T follicular helper cell (primary cell): ENCODE measurements around the gene XYLT1.
A peak's percentile ranks its signal among the peaks of the same experiment; 100 is the strongest.

ENCODE experiments used
- DNase-seq: peaks from one replicate; pipeline ENCODE4 v3.0.0-alpha.2; 2020; ENCODE audit warnings: low read depth

XYLT1 gene

DNA sequence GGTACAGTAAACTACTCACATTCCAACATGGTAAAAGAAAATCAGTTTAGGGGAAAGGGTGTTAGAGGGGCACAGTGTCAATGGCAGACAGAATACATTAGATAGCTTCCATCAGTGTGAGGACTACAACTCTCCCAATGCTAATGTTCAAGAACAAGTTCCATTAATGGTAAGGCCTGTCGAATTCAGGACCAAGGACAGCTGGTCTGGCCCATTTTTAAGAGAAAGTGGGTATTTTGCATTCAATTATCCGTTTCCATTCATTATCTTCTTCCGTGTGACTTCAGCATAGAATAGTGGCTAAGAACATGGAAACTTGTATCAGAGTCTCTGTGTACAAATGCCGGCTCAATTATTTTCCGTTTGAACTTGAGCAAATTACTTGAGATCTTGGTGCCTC lies 98.4 kb downstream of the XYLT1 start:
- DNase-seq, result no peak

DNA sequence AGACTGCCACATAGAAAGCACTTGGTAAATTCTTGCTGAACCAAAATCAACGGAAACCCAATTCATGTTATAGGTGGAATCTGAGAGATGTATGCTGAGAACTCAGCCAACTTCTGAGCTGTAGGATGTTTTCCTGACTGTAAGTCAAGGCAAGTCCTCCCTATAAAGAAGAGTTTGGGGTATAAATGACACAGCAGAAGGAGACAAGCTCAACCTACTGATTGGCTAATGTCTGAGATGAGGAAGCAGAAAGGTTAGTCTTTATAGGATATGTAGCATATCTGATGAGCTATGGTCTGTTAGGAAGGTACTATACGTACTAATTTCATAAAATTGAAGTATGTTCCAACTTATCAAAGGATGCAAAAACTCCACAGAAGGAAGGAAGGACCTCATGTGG lies 99.5 kb downstream of the XYLT1 start:
- no peak for DNase-seq

DNA sequence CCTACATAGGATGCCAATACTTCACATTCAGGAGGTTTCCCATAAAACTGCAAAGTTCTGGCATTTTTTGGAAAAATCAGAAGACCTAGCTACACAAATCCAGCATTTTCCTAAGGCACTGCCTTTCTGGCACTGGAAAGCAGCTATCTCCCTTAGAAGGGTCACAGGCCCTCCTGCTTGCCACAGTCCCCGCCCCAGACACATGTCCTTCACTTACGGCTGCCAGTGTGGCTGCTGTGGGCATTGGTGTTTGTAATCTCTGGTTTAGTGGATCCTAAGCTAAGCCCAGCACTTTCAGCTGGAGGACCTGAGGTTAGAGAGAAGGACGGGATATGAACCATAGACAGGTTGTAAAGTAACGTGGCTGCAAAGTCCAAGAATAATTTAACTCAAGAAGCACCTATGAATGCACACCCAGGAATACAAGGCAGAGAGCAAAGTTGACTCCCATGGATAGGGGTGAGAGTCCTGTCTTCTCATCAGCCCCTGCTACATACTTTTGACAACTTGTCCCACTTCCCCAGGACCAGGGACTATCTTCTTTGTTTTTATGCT lies 100.0 kb downstream of the XYLT1 start:
- DNase-seq, result no peak

GRCh38 chr16:17370223-17370707 lies 100.5 kb downstream of the XYLT1 start:
- no peak for DNase-seq

- peak; percentile 62 for DNase-seq
Measured at GRCh38 chr16:17369421-17370222, 101.1 kb downstream of the XYLT1 start.

GRCh38 chr16:17368951-17369350 lies 101.8 kb downstream of the XYLT1 start:
- DNase-seq, result no peak

GRCh38 chr16:17368446-17368845 lies 102.3 kb downstream of the XYLT1 start:
- DNase-seq, result no peak

GRCh38 chr16:17367923-17368322 lies 102.8 kb downstream of the XYLT1 start:
- DNase-seq, result no peak

- DNase-seq, result no peak
Measured at GRCh38 chr16:17367036-17367435, 103.7 kb downstream of the XYLT1 start.

DNA sequence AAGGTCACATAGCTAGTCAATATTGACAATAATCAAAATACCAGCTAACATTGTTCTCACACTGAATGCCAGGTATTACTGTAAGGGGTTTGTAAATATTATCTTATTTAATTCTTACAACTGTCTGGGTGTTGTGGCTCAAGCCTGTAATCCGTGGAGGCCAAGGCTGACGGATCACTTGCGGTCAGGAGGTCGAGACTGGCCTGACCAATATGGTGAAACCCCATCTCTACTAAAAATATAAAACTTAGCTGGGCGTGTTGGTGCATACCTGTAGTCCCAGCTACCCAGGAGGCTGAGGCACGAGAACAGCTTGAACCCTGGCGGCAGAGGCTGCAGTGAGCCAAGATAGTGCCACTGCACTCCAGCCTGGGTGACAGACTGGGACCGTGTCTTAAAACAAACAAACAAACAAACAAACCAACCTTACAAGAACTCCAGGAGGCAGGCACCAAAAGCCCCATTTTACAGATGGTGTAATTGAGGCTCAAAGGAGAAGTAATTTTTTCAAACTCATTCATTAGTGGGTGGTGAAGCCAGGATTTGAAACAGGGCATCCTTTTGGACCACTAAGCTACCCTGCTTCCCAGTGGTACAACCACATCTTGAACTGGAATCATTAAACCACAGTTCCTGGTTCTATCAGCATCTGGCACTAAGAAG lies 104.3 kb downstream of the XYLT1 start:
- no peak for DNase-seq

DNA sequence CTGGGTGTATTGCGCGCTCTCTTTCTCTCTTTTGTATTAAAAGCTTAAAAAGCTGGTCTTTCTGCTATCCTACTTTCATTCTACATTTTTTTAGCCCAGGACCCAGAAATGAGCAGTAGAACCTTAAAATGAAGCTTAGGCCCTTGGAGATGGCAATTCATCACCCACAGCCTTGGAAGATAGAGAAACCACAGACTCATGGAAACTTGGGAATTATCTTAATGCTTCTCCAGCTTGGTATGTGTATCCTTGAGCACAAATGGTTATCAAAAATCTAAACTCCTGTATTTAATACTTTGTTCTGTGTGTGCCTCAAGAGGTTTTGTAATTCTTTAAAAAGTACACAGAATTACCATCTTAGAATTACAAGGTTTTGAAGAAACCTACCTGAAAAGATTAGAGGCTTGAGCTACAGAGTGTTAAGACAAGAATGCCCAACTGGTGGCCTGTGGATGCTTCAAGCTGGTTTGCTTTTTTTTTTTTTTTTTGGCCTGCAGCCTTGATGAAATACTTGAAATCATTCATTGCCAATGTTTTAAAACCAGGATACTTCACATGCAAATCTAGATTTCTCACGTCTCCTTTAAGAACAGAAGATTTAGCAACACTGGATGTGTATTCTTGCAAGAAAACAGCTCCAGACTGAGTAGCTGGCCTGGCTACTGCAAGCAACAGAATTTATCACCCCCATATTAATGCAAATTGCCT lies 105.0 kb downstream of the XYLT1 start:
- DNase-seq, result no peak

- no peak for DNase-seq
Measured at GRCh38 chr16:17365211-17365541, 105.6 kb downstream of the XYLT1 start.

GRCh38 chr16:17364319-17365210 lies 106.2 kb downstream of the XYLT1 start:
- peak; percentile 66 for DNase-seq

- DNase-seq, result no peak
Measured at GRCh38 chr16:17362946-17363345, 107.8 kb downstream of the XYLT1 start.

DNA sequence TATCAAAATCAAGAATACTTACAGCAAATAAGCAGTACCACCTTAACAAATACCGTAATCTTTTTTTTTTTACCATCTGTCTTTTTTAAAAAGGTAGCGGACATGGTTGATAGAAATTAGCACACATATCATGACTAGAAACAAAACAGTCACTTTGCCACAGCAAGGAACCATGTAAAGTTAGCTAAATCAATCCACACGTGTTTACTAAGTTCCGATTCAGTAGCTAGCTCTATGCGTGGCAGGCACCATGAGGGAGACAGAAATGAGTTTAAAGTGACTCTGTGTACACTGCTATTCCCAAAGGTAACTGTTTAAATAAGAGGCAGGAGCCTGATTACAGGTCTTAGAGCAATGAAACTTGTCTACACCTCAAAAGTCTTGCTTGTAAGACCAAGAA lies 108.6 kb downstream of the XYLT1 start:
- no peak for DNase-seq

GRCh38 chr16:17360693-17361122 lies 110.1 kb downstream of the XYLT1 start:
- no peak for DNase-seq

GRCh38 chr16:17359788-17360390 lies 110.9 kb downstream of the XYLT1 start:
- DNase-seq, result no peak

DNA sequence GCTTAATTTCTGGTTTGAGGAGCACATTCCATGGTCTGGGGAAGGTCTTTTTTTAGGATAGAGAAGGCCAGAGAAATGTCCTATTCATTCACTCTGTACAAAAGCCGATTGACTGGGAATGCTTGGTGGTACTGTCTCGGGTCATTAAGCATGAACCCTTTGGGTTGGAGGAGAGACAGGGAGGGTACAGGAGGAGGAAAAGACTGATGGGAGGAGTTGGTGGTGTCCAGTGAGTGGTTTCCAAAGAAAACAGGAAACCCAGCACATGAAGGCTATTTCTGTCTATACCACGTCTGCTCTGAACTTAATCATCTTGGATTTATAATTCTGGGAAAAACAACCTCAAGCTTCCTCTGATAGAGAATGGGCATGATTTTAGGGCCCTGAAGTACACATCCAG lies 111.9 kb downstream of the XYLT1 start:
- no peak for DNase-seq

DNA sequence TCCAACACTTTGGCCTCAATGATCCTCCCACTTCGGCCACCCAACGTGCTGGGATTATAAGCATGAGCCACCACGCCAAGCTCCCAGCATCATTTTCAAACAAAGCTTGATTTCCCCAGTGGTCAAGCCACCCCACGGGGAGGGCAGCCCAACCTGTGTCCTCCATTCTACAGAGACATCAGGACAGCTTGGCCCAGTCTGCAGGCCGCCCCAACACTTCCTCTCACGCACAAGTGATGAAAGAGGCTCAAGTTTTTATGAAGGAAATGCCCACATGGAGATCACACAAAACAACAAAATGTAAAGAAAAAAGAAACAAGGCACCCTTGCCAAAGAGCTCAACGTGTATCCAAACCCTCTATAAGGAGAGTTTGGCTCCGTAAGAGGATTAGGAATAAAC lies 112.4 kb downstream of the XYLT1 start:
- no peak for DNase-seq

DNA sequence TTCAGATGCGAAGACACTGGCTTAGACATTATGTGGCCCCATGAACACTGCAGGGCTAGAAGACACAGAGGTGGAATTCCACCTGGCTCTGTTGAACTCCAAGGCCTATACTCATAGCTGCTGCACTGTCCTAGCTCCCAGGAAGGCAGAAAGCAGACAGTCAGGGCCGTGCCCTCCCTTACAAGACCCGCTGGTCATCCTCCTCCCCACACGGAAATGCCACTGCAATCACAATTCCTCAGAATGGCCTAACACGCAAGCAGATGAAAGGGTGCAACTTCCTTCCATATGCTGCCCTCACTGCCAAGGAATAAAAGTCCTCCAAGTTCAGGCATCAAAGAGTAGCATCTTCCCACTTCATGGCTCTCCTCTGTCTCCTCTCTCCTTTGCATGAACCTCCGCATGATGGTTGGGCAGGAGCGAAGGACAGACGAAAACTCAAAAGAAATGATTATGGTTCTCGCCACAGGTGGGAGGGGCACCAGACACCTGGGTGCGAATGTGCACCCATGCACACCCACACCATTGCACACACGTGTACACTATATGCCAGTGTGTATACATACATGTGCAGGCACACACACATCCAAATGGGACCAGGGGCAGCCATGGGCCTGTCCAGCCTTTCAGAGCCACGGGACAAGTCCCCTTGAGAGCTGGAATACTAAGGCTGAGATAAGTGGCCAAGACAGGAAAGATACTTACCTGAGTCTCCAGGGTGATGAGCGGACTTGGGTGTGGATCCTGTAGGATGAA lies 113.3 kb downstream of the XYLT1 start:
- no peak for DNase-seq
